ENCODE results near the gene GAGE13.
"Not testable (repeated sequence)": the region's sequence is repeated elsewhere in the genome, so short reads cannot be mapped to it uniquely, and the experiment has no call there.

GAGE13 gene, protein sequence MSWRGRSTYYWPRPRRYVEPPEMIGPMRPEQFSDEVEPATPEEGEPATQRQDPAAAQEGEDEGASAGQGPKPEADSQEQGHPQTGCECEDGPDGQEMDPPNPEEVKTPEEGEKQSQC

GRCh38 chrX:49331282-49331681 lies at the start of gene GAGE13:
Gene GAGE13 (plus strand): TSS chrX:49331582. CDS start chrX:49332738, 1,156 bp downstream.
- not testable (repeated sequence) for DNase-seq (ENCODE audit: low read depth); H3K4me3 ChIP-seq (ENCODE audit: control insufficient read depth, low read depth, low read length)

DNA sequence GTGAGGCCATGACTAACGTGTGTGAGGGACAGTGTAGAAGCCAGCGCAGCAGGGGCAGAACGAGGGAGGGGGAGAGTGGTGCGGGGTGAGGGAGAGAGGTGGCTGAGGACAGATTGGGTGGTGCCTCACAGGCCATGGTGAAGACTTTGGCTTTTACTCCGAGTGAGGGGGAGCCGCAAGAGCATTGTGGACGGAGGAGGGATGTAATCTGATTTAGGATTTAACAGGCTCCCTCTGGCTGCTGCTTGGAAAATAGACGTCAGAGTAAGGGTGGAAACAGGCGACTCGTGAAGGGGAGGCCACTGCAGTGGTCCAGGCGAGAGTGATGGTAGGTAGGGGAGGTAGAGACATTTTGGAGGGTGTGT lies 48.8 kb upstream of the GAGE13 start:
- no peak for DNase-seq (ENCODE audit: low read depth)
- TF ChIP-seq, protein P1, sequence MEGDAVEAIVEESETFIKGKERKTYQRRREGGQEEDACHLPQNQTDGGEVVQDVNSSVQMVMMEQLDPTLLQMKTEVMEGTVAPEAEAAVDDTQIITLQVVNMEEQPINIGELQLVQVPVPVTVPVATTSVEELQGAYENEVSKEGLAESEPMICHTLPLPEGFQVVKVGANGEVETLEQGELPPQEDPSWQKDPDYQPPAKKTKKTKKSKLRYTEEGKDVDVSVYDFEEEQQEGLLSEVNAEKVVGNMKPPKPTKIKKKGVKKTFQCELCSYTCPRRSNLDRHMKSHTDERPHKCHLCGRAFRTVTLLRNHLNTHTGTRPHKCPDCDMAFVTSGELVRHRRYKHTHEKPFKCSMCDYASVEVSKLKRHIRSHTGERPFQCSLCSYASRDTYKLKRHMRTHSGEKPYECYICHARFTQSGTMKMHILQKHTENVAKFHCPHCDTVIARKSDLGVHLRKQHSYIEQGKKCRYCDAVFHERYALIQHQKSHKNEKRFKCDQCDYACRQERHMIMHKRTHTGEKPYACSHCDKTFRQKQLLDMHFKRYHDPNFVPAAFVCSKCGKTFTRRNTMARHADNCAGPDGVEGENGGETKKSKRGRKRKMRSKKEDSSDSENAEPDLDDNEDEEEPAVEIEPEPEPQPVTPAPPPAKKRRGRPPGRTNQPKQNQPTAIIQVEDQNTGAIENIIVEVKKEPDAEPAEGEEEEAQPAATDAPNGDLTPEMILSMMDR (IDR thresholded peaks at IDR 0.05; ENCODE audit: control insufficient read depth, insufficient read depth, low read depth, low read length, missing control alignments) = peak; percentile 31
- no peak overlapping the region for H3K4me3 ChIP-seq (ENCODE audit: control insufficient read depth, low read depth, low read length)

GRCh38 chrX:49284212-49284611 lies 47.2 kb upstream of the GAGE13 start:
- no peak overlapping the region for H3K4me3 ChIP-seq (ENCODE audit: control insufficient read depth, low read depth, low read length)
- no peak for DNase-seq (ENCODE audit: low read depth)

DNA sequence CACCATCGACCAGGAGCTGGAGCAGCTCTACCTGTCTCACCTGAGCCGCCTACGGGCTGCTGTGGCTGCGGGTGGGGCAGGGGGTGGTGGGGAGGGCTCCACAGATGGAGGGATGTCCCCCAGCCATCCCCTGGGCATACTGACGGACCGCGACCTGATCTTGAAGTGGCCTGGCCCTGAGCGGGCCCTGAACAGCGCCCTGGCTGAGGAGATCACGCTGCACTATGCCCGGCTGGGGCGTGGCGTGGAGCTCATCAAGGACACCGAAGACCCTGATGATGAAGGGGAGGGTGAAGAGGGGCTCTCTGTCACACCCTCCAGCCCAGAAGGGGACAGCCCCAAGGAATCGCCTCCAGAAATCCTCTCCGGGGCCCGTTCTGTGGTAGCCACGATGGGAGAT lies 45.2 kb upstream of the GAGE13 start:
- TF ChIP-seq, protein P1 (IDR thresholded peaks at IDR 0.05; ENCODE audit: control insufficient read depth, insufficient read depth, low read depth, low read length, missing control alignments) = no peak

More at GRCh38 chrX:49284212-49284611, 47.2 kb upstream of the GAGE13 start:
- TF ChIP-seq, protein P1 (IDR thresholded peaks at IDR 0.05; ENCODE audit: control insufficient read depth, insufficient read depth, low read depth, low read length, missing control alignments) = no peak

DNA sequence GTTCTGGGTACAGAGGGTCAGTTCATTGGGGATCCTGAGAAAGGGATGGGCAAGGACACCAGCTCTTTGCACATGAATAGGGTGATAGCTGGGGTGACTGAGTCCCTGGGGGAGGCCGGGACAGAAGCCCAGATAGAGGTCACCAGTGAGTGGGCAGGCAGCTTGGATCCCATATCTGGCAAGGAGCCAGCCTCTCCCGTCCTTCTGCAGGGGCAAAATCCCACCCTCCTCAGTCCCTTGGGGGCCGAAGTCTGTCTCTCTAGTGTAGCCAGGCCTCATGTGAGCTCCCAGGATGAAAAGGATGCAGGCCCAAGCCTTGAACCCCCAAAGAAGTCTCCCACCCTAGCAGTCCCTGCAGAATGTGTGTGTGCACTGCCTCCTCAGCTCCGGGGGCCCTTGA lies 44.8 kb upstream of the GAGE13 start:
- no peak overlapping the region for H3K4me3 ChIP-seq (ENCODE audit: control insufficient read depth, low read depth, low read length)
- no peak for DNase-seq (ENCODE audit: low read depth)
- TF ChIP-seq, protein P1 (IDR thresholded peaks at IDR 0.05; ENCODE audit: control insufficient read depth, insufficient read depth, low read depth, low read length, missing control alignments) = no peak

More for the DNA sequence above, 45.2 kb upstream of the GAGE13 start:
- no peak for DNase-seq (ENCODE audit: low read depth)
- H3K4me3 ChIP-seq (ENCODE audit: control insufficient read depth, low read depth, low read length) = no peak overlapping the region

DNA sequence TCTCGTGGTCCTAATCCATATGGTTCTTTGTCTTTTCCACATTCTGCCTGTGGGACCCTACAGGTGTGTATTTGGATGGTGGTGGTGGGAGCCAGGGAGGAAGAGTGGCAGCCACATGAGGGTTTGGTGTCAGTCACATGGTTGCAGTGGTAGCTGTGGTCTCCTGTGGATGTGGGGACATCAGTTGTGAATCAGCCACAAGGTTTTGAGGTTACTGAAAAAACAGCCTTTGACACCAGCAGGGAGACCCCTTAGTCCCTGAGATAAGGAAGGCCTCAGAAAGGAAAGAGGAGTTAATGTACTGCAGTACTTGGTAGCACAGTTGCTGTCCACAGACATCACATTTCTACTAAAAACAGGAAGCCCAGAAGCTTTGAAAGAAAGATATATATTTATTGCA lies 43.7 kb upstream of the GAGE13 start:
- no peak overlapping the region for H3K4me3 ChIP-seq (ENCODE audit: control insufficient read depth, low read depth, low read length)
- TF ChIP-seq, protein P1 (IDR thresholded peaks at IDR 0.05; ENCODE audit: control insufficient read depth, insufficient read depth, low read depth, low read length, missing control alignments) = no peak
- no peak for DNase-seq (ENCODE audit: low read depth)

DNA sequence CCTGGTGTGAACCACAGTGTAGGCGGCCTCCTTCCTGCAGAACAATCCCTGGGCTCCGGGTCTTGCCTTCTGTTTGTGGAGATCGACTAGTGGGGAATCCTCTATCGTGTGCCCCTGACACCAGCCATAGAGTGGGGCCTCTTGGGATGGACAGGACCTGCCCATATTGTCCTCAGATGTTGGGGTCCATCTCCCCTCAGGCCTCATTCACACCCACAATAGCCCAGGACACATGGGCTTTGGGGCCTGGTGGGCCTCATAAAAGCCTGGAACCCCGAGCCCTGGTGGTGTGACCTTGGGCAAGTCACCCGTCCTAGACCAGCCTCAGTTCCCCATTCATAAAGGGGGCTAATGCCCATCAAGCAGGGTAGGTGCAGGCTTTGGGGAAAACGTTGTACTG lies 41.2 kb upstream of the GAGE13 start:
- DNase-seq (ENCODE audit: low read depth) = no peak
- TF ChIP-seq, protein P1 (IDR thresholded peaks at IDR 0.05; ENCODE audit: control insufficient read depth, insufficient read depth, low read depth, low read length, missing control alignments) = no peak
- H3K4me3 ChIP-seq (ENCODE audit: control insufficient read depth, low read depth, low read length) = no peak overlapping the region
